GM10248 (cell line): Measurements from ENCODE around the gene DTX3.
"Not testable (repeated sequence)": the region's sequence is repeated elsewhere in the genome, so short reads cannot be mapped to it uniquely, and the experiment has no call there.

ENCODE experiments used
- CTCF ChIA-PET: fragments of 300-600 bp; sonication (Branson Sonifier 250); formaldehyde crosslinking; extraction: SDS; loops from one replicate; lab custom pipeline; 2021; ENCODE audit warnings: antibody characterized with exemption; lab: Yijun Ruan, JAX
- POLR2A ChIA-PET: fragments of 350-650 bp; sonication (Branson Sonifier 250); formaldehyde crosslinking; extraction: SDS; loops from one replicate; lab custom pipeline; 2020; ENCODE audit warnings: antibody characterized with exemption; lab: Yijun Ruan, JAX
- DNase-seq: peaks from one replicate; pipeline ENCODE4 v3.0.0; 2012; ENCODE audit errors: extremely low spot score
- CTCF ChIP-seq: IDR thresholded peaks from 2 replicates; pipeline ENCODE4 v1.5.1; 2012; ENCODE audit warnings: mild to moderate bottlenecking, low read depth; ENCODE audit errors: extremely low read depth, missing control alignments, control extremely low read depth

The DTX3 gene

GRCh38 chr12:57654042-57654441, 49.4 kb downstream of the DTX3 start:
- DNase-seq: no peak
- no peak for TF ChIP-seq CTCF
- CTCF ChIA-PET: interaction anchor here (1.4 kb wide), 1 partner anchor 9 kb away, joined by 3 read pairs; no protein-coding TSS in a partner anchor
- POLR2A ChIA-PET: no interaction called here

GRCh38 chr12:57655541-57656240, 51.1 kb downstream of the DTX3 start:
- CTCF ChIA-PET: interaction anchor here (1.4 to 2.6 kb wide), 5 partner anchors 16 to 72 kb away, joined by 3 to 9 read pairs (median 5); partner anchors contain the start of gene B4GALNT1
- no peak for DNase-seq
- POLR2A ChIA-PET: no interaction called here
- no peak for TF ChIP-seq CTCF

GRCh38 chr12:57656408-57656807, 51.8 kb downstream of the DTX3 start:
- DNase-seq, POLR2A ChIA-PET: not testable (repeated sequence)
- CTCF ChIA-PET: interaction anchor here (1.4 to 2.6 kb wide), 6 partner anchors 14 to 73 kb away, joined by 3 to 9 read pairs (median 6); partner anchors contain the start of gene B4GALNT1

GRCh38 chr12:57657744-57658143, 53.1 kb downstream of the DTX3 start:
- ChIA-PET POLR2A (no interaction called here), CTCF (interaction anchor here (1.1 to 1.6 kb wide), 4 partner anchors 13 to 25 kb away, joined by 3 to 7 read pairs (median 4); partner anchors contain the start of gene B4GALNT1)
- no peak for TF ChIP-seq CTCF
- no peak for DNase-seq

GRCh38 chr12:57658890-57659289, 54.3 kb downstream of the DTX3 start:
- ChIA-PET CTCF (interaction anchor here (2.0 to 2.5 kb wide), 2 partner anchors 34 to 37 kb away, joined by 4 to 8 read pairs; partner anchors contain the start of gene OS9), POLR2A (no interaction called here)

More at GRCh38 chr12:57658890-57659289, 54.3 kb downstream of the DTX3 start:
- DNase-seq: no peak
- TF ChIP-seq CTCF: no peak
